GM12865 (cell line): ENCODE results near the gene ZNF543.

ENCODE experiments used
- DNase-seq: peaks from one replicate; pipeline ENCODE4 v3.0.0; 2010; ENCODE audit warnings: low read depth
- H3K4me3 ChIP-seq: 2 replicates; pipeline ENCODE4 v1.5.1; 2011; ENCODE audit warnings: mild to moderate bottlenecking, low read depth, low read length, control low read depth
- TF ChIP-seq, protein P1 (sequence below): IDR thresholded peaks from 2 replicates; pipeline ENCODE4 v1.5.1; 2011; ENCODE audit warnings: low read length, control low read depth, low read depth, inconsistent platforms; ENCODE audit not compliant: insufficient read depth; ENCODE audit errors: missing control alignments

ZNF543 gene

DNA sequence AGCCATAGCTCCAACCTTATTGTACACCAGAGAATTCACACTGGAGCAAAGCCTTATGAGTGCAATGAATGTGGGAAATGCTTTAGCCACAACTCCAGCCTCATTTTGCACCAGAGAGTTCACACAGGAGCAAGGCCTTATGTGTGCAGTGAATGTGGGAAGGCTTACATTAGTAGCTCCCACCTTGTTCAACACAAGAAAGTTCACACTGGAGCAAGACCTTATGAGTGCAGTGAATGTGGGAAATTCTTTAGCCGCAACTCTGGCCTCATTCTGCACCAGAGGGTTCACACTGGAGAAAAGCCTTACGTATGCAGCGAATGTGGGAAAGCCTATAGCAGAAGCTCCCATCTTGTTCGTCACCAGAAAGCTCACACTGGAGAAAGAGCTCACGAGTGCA lies 37.1 kb downstream of the ZNF543 start:
- TF ChIP-seq, protein P1, sequence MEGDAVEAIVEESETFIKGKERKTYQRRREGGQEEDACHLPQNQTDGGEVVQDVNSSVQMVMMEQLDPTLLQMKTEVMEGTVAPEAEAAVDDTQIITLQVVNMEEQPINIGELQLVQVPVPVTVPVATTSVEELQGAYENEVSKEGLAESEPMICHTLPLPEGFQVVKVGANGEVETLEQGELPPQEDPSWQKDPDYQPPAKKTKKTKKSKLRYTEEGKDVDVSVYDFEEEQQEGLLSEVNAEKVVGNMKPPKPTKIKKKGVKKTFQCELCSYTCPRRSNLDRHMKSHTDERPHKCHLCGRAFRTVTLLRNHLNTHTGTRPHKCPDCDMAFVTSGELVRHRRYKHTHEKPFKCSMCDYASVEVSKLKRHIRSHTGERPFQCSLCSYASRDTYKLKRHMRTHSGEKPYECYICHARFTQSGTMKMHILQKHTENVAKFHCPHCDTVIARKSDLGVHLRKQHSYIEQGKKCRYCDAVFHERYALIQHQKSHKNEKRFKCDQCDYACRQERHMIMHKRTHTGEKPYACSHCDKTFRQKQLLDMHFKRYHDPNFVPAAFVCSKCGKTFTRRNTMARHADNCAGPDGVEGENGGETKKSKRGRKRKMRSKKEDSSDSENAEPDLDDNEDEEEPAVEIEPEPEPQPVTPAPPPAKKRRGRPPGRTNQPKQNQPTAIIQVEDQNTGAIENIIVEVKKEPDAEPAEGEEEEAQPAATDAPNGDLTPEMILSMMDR = no peak
- DNase-seq = no peak
- H3K4me3 ChIP-seq = no peak overlapping the region

DNA sequence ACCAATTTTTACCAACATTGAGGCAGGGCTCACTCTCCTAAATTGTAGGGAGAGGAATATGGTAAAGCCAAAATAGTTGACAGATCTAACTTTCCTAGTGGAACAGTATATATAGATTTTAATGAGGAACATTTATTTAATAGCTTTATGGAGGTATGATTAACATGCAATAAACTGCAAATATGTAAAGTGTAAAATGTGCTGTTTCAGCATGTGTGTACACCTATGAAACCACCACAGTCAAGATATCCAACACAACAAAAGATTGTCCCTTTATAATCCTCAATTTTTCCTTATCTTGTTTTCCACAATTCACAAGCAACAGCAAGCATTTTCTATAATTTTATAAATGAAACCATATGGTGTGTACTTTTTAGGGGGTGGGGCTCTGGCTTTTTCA lies 39.0 kb downstream of the ZNF543 start:
- no peak for DNase-seq
- no peak overlapping the region for H3K4me3 ChIP-seq
- TF ChIP-seq, protein P1 = no peak

DNA sequence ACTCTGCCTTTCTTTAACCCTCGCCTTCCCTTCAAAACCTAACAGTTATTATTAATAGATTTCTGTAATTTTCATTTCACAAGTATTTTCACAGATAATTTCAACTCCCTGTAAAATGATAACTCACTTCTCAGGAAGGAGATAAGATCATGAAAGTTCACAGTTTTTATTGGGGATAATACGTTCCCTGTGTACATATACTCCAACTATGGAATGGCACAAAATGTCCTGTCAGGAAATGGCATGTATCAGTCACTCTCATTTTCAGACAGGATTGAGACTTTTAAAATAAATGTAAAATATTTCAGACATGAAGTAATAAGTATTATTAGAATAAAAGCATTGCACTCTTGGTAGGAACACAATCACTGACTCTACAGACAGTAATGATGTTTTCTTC lies 42.1 kb downstream of the ZNF543 start:
- DNase-seq = no peak
- TF ChIP-seq, protein P1 = no peak
- H3K4me3 ChIP-seq = peak overlapping the region; percentile 57

DNA sequence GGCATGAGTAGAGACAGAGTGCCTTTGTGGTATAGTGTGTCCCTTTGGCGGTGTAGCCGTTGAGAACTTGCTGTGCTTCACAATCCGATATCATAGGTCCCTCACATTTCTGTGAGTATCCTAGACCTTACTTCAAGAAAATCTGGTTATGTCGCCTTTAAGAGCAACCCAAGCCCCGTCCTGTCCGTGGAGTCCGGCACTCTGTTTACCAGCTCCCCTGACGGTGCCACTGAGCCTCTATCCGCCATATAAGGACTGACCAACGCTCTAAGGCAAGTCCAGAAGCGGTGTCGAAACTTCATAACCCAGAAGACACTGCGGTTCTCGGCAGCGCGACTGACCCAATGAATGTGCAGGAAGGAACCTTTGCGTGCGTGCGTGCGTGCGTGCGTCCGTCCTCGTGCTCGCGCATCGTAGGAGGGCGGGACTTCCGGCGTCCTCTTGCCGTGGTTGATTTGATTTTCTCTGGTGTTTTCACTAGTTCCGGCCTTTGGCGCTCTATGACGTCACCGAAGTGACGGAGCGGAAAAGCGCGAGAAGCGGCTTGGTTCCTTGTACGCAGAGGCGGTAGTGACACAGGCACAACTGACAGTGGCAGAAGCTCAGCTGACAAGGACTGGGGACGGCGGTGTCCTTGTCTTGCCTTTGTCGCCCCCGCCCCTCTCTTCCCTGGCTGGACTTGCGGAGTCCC lies 42.9 kb downstream of the ZNF543 start, which contains the start of the genes TRAPPC2B and ZNF547:
Gene TRAPPC2B, plus strand, starts transcription at position 555 of the 691 bp plus-strand sequence. CDS start 1,283 bp downstream, outside the sequence.
Gene ZNF547, plus strand, starts transcription at position 555 of the 691 bp plus-strand sequence. CDS start 5,005 bp downstream, outside the sequence.
- DNase-seq = peak; percentile 100
- peak within 1 kb of the TSS; percentile 93 for H3K4me3 ChIP-seq
- TF ChIP-seq, protein P1 = no peak

DNA sequence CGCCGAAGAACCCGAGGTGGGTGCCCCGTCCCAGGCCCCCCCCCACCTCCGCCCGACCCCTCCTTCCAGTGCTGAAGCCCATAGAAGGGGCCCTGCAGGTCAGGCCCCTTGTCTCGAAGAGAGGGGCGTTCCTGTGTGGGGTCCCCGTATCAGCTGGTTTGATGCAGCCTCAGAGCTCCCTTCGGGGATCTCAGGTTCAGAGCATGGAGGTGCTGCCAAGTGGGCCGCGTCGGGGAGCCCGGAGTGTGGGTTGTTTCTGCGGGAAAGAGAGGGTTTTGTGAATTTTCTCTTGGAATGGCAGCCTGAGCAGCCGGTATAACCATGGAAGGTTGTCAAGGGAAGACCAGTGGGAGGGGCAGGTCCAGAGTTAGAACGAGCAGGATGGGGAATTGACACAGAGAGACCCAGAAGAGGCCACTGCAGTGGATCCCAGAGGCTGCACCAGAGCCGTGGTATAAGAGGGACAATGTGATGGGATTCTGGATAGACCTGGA lies 43.5 kb downstream of the ZNF543 start:
- TF ChIP-seq, protein P1 = no peak
- H3K4me3 ChIP-seq = peak overlapping the region; percentile 93
- DNase-seq = no peak

DNA sequence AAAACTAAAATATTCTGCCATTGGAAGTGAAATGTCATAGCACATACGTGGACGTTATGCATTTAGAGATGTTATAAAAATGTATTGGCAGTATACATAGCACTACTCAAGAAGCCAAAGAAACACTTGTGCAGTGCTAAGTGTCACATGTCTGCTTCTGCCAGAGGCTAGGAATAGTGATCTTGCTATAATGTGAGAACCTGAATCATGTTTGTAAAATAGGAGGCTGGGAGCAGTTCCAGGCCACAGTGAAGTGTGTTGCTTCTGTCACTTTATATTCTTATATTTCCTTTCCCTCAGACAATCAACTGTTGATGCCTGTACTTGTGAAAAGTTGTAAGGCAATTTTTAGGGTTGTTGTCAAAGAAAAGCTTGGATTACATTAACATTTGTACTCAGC lies 46.5 kb downstream of the ZNF543 start:
- H3K4me3 ChIP-seq = no peak overlapping the region
- TF ChIP-seq, protein P1 = no peak
- DNase-seq = no peak
